Stomach (tissue), 4 donors: ENCODE measurements around the gene CAPN8.

Experiments
- CTCF ChIP-seq, 7 experiments: fragments of 450-650 bp in 4 of 7; fragments of 200-600 bp in 3 of 7; sonication (generic) in 3 of 7; IDR thresholded peaks; one replicate each; pipeline ENCODE4 v1.5.1; 2016 to 2019; ENCODE audit warnings: antibody characterized with exemption in 7 of 7, control low read depth in 2 of 7, mild to moderate bottlenecking in 1 of 7
- POLR2A ChIP-seq, 4 donors: fragments of 450-650 bp; IDR thresholded peaks; one replicate each; pipeline ENCODE4 v1.6.1; 2016; ENCODE audit warnings: antibody characterized with exemption in 4 of 4, control low read depth in 2 of 4, mild to moderate bottlenecking in 1 of 4, moderate library complexity in 1 of 4

- TF ChIP-seq POLR2A (IDR thresholded peaks at IDR 0.05) (no peak), CTCF (IDR thresholded peaks at IDR 0.05) (no peak)
Measured at GRCh38 chr1:223525957-223526356, 139.5 kb downstream of the CAPN8 start.
